GM21786 (cell line): ENCODE measurements around the gene TMCC1.
"Not testable (repeated sequence)": the region's sequence is repeated elsewhere in the genome, so short reads cannot be mapped to it uniquely, and the experiment has no call there.

Experiments used
- ATAC-seq: cut with Tn5 transposase; IDR thresholded peaks from one replicate; pipeline ENCODE4 v1.9.1; 2021; ENCODE audit not compliant: unreplicated experiment

Gene TMCC1

GRCh38 chr3:129777806-129778205, 115.7 kb downstream of the TMCC1 start:
- no peak for ATAC-seq

GRCh38 chr3:129775870-129776269, 117.6 kb downstream of the TMCC1 start:
- no peak for ATAC-seq

DNA sequence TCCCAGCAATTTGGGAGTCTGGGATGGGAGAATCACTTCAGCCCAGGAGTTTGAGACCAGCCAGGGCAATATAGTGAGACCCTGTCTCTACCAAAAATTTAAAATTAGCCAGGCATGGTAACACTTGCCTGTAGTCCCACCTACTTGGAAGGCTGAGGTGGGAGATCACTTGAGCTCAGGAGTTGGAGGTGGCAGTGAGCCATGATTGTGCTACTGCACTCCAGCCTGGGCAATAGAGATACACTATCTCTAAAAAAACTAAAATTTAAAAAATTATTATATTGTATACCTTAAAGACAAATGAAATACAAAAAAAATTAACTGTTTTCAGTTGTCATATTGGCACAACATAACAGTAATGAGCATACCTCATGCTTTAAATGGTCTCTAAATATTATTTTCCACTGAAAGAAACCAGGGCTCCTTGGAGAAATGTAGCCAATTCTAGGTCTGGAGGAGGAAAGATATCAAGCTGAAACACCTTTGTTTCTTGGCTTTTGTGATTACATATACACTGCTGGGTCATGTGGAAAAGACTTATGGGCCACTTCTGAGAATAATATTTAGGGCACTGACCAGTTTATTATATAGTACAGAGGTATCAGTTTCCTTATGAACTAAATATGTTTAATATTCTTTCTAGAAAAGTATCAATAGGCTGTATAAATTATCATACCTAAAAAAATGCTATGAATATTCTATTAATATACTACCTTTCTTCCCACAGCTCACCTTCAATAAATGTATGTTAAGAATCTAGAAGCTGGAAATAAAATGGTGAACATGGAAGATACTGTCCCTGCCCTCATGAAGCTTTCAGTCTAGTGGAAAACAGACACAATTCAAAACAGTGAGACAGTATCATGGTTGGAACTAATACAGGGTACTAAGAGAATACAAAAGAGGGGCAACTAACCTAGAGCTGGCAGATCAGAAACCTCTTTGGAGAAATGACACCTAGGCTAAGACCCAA, 119.5 kb downstream of the TMCC1 start:
- ATAC-seq = no peak

GRCh38 chr3:129770604-129771003, 122.9 kb downstream of the TMCC1 start:
- ATAC-seq = no peak

GRCh38 chr3:129769616-129770015, 123.9 kb downstream of the TMCC1 start:
- no peak for ATAC-seq

DNA sequence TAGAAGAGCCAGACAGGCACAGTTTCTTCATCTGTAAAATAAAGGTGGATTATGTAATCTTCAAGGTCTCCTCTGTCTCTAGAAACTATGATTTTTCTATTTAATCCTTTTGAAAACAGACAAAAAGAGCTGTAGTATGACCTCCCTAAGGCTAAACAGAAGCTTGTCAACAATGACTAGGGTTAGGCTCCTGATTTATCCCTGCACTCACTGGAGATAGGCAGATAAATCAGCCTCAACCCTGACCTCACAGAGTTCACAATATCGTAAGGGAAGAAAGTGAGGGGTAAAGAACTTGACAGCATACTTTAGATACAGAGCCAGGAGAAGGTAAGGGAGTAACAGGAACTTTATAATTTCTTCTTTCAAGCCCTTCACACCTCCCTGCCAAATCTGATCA, 124.8 kb downstream of the TMCC1 start:
- no peak for ATAC-seq

- no peak for ATAC-seq
These were observed 127.4 kb downstream of the TMCC1 start for GRCh38 chr3:129766135-129766534.

DNA sequence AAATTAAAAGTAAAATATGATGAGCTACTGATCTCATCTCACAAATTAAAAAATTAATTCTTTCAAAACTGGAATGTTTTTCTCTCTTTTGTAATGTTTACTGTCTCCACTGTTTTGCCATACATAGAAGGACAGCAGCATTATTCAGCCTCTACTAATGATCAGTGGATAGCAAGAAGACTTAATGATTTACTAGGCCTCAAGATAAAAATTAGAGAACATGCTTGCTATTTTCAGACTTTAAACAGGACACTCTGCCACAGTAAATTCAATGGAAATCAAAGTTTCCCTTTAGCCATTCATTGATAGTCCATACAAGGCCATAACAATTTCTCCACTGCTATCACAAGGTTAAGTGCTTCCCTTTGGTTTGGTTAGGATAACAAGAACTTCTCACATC, 129.4 kb downstream of the TMCC1 start:
- ATAC-seq = no peak

GRCh38 chr3:129758785-129759320, 134.7 kb downstream of the TMCC1 start:
- no peak for ATAC-seq

GRCh38 chr3:129758306-129758705, 135.2 kb downstream of the TMCC1 start:
- ATAC-seq = no peak

DNA sequence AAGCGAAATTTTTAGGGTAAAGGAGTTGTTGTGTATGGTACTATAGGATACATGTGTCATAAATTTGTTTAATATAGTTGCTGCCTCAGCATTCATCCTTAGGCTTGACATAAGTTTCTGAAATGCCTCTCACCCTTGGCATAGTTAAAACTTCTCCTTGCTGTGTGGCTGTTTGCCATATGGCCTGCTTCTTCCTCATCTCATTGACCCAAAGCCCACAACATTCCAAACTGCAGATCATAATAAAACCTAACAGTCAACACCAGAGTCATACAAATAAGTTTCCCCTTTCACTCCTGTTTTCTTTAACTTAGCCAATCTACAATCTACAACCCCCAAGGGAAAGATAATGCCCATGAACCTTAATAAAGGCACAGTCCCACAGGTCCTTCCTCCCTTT, 136.6 kb downstream of the TMCC1 start:
- no peak for ATAC-seq

GRCh38 chr3:129751105-129751504, 142.4 kb downstream of the TMCC1 start:
- not testable (repeated sequence) for ATAC-seq

DNA sequence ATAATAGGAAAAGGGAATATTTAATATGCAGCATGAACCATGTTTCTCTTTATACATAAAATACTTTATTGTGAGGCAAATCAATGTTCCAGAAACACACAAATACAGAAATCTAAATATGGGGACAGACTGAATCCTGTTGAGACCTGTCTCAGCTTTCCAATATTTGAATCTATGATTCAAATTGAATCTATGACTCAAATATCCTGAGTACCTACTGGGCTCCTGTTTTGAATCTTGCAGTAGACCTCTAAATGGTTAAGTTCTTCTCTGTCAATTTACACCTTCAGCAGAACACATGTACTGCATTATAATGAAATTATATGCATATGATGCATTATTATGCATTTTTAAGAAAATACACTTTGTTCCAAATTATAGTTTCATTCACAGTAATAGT, 143.8 kb downstream of the TMCC1 start:
- ATAC-seq = no peak

- no peak for ATAC-seq
These were observed 145.5 kb downstream of the TMCC1 start for GRCh38 chr3:129747992-129748391.

GRCh38 chr3:129747136-129747535, 146.4 kb downstream of the TMCC1 start:
- no peak for ATAC-seq

GRCh38 chr3:129746629-129747028, 146.9 kb downstream of the TMCC1 start:
- ATAC-seq = no peak

DNA sequence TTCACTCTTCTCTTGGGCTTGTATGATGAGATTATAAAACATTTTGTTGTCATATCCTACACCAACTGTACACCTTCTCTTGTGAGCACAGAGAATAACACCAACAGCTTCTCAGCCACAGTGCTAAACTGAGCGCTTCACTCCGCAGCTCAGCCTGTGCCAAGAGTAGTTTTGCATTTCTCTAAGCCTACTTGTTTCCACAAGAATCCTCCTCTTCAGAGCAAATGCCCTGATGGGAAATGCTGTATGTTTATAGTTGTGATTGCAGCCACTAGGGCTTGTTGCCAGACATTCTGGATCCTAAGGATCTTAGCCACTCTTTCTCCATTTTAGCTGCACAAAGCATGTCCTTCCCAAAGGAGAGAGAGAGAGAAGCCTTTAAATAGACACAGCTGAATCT, 148.3 kb downstream of the TMCC1 start:
- no peak for ATAC-seq

- ATAC-seq = no peak
These were observed 151.7 kb downstream of the TMCC1 start for GRCh38 chr3:129741794-129742193.

DNA sequence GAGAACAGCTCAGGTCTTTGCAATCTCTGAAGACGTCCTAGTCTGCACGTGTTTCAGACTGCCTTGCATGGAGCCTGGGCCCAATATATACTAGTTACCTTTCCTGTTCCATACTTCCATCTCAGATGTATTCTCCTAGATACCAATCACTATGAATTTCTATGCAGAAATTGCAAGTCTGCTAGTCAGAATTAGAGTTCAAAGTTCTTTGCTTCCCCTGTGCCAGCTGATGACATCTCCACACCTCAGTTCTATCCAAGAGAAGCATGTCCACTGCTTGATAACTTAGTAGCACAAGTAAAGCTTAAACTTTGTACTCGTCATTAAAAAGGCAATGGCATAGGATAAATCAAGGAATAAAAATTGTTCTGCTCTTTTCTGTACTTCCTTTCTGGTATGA, 153.4 kb downstream of the TMCC1 start:
- ATAC-seq = no peak

DNA sequence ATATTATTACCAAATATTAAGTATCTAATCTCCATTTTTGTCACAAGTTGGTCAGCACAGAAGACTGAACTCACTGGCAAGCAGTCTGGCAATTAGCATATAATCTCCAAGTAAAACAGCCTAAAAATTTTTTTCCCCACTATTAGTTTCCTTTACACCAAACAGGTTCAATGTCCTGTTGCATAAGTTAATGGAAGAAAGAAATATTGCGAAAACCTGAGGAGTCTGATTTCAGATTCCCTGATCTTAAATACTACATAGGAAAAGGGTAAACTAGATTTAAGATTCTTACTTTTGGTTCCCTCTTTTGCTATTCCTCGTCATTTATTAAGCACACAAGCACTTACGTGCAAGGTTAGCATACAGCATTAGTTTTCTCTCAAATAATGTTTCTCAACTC, 153.9 kb downstream of the TMCC1 start:
- ATAC-seq = no peak

- no peak for ATAC-seq
These were observed 155.3 kb downstream of the TMCC1 start for GRCh38 chr3:129738172-129738571.

DNA sequence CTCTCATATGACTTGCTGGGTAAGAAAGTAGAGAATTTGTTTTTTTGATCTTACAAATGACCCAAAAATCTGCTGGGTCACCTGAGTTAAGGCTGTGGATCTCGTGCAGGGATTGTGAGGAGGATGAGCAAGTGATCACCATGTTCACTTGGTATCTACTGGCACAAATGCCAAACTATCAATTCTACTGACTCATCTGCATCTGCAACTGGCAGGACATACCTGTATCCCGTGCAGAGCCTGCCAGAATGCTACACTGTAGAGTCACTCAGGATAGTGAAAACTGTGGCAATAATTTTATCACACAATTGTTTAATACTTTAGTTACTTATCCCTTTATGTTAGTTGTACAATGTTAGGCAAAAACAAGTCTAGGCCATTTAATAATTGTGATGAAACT, 157.4 kb downstream of the TMCC1 start:
- no peak for ATAC-seq

DNA sequence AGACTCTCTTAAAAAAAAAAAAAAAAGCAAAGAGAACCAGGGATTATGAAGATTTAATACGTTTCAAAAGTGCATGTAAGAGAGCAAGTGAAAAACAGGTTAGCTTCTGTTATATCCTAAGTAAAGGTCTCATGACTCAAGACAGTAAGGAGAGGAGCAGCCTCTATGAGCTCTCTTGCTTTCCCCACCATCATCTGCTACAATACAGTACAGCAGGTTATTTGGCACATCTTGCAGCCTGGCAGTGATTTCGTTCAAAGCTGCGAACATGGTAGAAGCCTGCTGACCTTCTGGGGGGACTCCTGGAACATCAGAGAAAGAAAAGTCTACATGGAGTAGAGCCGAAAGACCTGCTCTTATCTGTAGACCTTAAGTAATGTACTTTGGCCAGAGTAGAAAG, 157.9 kb downstream of the TMCC1 start:
- ATAC-seq = no peak
